GM18508 (cell line): ENCODE measurements around the gene PSD4.

Source experiments
- ATAC-seq: cut with Tn5 transposase; IDR thresholded peaks from one replicate; pipeline ENCODE4 v1.9.1; 2021; ENCODE audit warnings: moderate number of reproducible peaks; ENCODE audit not compliant: insufficient read depth, unreplicated experiment

The PSD4 gene

DNA sequence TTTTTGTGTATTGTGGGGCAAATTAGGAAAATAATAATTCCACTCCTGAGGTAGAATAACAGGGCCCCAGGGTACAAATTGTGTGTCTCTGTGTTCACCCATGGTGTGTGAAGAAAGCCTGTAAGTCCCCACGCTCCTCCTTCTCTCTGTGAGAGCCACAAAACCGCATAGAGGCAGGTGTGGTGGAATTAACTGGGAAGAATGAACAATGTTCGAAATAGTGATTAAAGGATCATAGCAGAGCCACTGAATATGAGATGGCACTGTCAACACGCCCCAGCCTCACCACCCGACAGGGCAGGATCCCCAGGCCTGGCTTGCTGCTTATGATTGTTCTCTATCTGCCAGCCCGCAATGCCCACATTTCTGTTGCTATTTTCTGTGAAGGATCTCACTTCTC lies 32.3 kb upstream of the PSD4 start:
- ATAC-seq = no peak

DNA sequence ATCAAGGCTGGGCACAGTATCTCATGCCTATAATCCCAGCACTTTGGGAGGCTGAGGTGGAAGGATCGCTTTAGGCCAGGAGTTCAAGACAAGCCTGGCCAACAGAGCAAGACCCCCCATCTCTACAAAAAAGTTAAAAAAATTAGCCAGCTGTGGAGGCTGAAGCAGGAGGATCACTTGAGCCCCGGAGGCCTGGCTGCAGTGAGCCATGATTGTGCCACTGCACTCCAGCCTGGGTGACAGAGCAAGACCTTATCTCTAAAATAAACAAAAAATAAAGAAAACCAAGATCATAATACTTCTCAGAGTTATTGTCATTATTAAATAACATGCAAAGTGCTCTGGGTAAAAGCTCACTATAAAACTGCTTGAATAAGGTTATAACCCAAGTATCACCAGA lies 31.5 kb upstream of the PSD4 start:
- no peak for ATAC-seq

DNA sequence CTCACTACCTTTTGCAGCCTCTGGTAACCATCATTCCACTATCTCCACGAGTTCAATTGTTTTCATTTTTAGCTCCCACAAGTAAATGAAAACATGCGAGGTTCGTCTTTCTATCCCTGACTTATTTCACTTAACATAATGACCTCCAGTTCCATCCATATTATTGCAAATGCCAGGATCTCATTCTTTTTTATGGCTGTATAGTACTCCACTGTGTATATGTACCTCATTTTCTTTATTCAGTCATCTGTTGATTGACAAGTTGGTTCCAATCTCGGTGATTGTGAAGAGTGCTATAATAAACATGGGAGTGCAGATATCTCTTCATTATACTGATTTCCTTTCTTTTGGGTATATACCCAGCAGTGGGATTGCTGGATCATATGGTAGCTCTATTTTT lies 29.5 kb upstream of the PSD4 start:
- ATAC-seq = no peak

- ATAC-seq = no peak
Measured at GRCh38 chr2:113148606-113149552, 24.9 kb upstream of the PSD4 start.

DNA sequence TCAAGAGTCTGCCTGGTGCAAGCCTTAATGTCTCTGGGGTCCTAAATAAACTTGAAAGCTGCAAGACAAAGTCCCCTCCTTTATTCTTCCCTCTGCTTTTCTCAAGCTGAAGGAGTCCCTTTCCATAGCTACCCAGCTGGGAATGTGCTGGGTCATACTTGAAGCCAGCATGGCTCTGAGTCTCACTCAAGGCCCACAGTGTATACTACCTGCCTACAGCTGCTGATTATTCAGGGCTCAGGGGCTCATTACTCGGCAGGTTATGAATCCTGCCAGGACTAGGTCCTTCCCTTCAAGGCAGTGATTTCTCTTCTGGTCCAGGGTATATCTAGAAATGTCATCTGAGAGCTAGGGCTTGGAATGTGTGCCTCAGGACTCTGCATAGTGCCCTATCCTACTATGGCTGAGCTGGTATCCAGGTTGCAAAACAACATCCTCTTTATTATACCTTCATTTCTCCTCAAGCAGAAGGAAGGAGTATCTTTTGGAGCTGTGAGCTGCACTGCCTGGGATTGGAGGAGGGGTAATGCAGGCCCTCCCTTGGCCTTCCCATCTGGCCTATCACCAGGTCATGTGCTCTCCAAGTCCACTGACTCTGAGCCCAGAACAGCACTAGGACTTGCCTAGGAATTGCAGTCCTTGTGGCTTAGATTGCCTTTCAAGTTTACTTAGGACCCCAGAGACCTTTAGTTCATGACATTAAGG lies 24.1 kb upstream of the PSD4 start:
- ATAC-seq = no peak

- ATAC-seq = no peak
Measured at GRCh38 chr2:113150258-113150601, 23.5 kb upstream of the PSD4 start.

DNA sequence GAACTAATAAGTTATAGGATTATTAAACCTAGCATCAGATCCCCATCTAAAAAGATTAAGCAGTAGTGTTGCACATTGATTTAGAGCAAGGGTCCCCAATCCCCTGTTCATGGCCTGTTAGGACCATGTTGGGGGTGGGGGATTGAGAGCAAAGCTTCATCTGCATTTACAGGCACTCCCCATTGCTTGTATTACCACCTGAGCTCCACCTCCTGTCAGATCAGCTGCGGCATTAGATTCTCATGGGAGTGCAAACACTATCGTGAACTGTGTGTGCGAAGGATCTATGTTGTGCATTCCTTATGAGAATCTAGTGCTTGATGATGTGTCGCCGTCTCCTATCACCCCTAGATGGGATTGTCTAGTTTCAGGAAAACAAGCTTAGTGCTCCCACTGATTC lies 18.4 kb upstream of the PSD4 start:
- ATAC-seq = no peak

DNA sequence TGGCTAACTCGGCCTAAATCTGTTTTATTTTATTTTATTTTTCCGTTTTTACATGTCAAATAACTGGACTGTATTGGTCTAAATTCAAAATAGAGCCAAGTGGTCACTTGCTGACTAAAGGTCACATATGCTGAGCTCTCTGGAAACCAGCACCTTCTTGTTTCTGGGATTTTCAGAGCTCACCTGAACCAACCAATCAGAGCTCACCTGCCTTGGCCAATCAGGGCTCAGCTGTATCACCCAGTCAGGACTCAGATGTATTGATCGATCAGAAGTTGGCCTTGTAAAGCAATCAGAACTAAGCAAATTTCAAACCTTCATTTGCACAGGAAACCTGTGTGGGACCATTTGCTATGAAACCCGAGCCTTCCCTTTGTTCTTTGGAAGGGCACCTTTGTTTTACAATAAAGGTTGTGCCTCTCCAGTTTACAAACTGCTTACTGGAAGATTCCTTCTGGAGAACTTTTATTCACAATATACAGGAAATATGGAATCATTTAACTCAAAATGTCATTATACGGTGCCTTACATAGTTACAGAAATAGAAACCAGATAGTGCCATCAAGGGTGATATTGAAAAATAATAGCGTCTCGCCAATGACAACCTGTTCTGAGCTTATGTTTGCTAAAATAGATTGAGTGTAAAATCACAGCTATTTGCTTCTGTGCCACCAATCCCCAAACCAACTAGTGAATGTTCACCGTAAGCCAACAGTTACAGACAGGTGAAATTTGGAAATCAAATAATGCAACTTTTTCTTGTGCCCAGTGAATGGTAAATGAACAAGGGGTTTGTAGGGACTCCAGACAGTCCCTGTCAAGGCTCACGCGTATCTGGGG lies 17.3 kb upstream of the PSD4 start:
- ATAC-seq = no peak

- ATAC-seq = no peak
Measured at GRCh38 chr2:113157118-113157896, 16.5 kb upstream of the PSD4 start.

- no peak for ATAC-seq
Measured at GRCh38 chr2:113157897-113158753, 15.6 kb upstream of the PSD4 start.

- no peak for ATAC-seq
Measured at GRCh38 chr2:113158884-113159553, 14.8 kb upstream of the PSD4 start.

GRCh38 chr2:113160248-113160647 lies 13.5 kb upstream of the PSD4 start:
- ATAC-seq = no peak

- ATAC-seq = no peak
Measured at GRCh38 chr2:113160962-113161361, 12.8 kb upstream of the PSD4 start.

DNA sequence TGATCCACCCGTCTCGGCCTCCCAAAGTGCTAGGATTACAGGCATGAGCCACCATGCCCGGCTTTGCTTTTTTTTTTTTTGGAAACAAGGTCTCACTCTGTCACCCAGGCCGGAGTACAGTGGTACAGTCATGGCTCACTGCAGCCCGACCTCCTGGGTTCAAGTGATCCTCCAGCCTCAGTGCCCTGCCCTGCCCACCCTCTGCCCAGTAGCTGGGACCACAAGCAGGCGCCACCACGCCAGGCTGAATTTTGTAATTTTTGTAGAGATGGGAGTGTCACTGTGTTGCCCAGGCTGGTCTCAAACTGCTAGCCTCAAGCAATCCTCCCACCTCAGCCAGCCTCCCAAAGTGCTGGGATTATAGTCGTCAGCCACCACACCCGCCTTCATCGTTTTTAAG lies 11.6 kb upstream of the PSD4 start:
- ATAC-seq = no peak

DNA sequence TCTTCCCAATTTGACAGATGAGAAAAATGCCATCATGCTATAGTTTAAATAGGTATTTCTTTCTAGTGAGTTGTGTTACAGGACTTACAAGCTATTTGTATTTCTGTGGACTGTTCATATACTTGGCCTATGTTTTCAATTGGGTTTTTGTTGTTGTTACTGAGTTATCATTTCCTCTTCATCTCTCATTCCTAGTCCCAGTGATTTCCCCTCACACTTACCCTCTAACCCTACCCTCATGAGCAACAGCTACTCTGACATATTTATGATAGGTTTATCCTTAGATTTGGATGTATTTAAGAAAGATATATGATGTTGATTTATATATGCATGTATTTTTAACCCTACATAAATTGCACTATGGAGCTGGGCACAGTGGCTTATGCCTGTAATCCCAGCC lies 10.9 kb upstream of the PSD4 start:
- no peak for ATAC-seq

DNA sequence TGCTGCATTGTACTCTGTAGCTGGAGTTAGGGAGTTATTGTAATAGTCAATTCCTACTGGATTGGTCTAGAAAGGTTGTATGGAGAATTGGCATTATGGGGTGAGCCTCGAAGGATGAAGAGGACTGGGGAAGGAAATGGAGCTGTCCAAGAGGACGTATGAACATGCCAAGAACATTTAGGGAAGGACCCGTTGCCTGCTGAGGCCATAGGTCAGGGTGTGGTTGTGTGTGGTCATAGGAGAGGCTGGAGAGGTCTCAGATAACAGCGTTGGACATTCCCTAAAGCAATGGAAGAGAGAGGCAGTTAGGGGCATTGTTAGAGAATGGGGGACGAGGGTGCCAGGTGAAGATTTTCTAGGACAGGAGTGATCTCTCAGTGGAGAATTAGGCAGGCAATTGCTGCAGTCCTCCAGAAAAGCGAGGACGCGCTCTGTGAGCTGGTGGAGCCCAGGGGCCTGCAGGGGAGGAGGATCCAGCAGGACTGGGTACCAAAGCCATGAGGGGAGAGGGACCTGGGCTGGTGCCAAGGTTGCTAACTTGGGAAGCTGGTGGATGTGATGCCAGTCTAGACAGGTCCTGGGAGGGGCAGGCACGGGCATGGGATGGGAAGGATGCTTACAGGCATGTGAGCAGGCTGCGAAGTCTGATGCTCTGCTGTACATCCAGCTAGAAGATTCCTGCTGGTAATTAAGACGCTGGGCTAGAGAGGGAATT lies 9.4 kb upstream of the PSD4 start:
- no peak for ATAC-seq

- ATAC-seq = no peak
Measured at GRCh38 chr2:113164930-113165585, 8.7 kb upstream of the PSD4 start.
